Measurements from ENCODE around the gene NDUFS8.

GRCh38 chr11:68053981-68054812, 23.7 kb downstream of the NDUFS8 start:
- TF ChIP-seq CTCF (conservative IDR thresholded peaks at IDR 0.05 in 1 of 2, IDR thresholded peaks at IDR 0.05 in 1 of 2; ENCODE audit: extremely low read depth in 1 of 2, insufficient read depth in 1 of 2, low read depth in 1 of 2, low read length in 2 of 2) (no peak), EZH2 (IDR thresholded peaks at IDR 0.05; ENCODE audit: borderline replicate concordance, low read length) (no peak)
